H1 (cell line): ENCODE results near the gene ZBTB46. TPM values are rescaled to one million over a fixed set of nuclear protein-coding genes. Genes with fewer than 3 reads are reported as not detected.

Source experiments
- CTCF ChIA-PET: fragments of 300-600 bp; sonication (Branson Sonifier 250); formaldehyde crosslinking; loops from one replicate; lab custom pipeline; 2021; ENCODE audit not compliant: partially characterized antibody; lab: Charles Lee
- POLR2A ChIA-PET: fragments of 300-600 bp; sonication (Branson Sonifier 250); formaldehyde crosslinking; loops from one replicate; lab custom pipeline; 2021; ENCODE audit warnings: inconsistent platforms; ENCODE audit not compliant: partially characterized antibody; lab: Charles Lee
- DNase-seq, 2 experiments: peaks; one replicate each; pipeline versions ENCODE4 v3.0.0 to v3.0.0-alpha.2; 2010 to 2022; ENCODE audit warnings: low spot score in 2 of 2, low read depth in 1 of 2, mixed read lengths in 1 of 2
- FAIRE-seq: peaks from 2 replicates; lab custom pipeline; 2011; peaks lifted over from hg19 to GRCh38; lab: Jason Lieb, UNC
- H2AFZ ChIP-seq: 2 replicates; pipeline ENCODE4 v1.8.1; 2012; ENCODE audit warnings: low read length, inconsistent platforms
- H2AK5ac ChIP-seq: 2 replicates; pipeline ENCODE4 v1.6.1; 2013; ENCODE audit warnings: low read depth, low read length
- H2BK120ac ChIP-seq: replicated peaks from 2 replicates; pipeline ENCODE3; 2013; ENCODE audit warnings: low read depth, low read length, inconsistent platforms
- H2BK12ac ChIP-seq: 2 replicates; pipeline ENCODE4 v1.6.1; 2013; ENCODE audit warnings: low read depth, low read length
- H2BK15ac ChIP-seq: 2 replicates; pipeline ENCODE4 v1.6.1; 2013; ENCODE audit warnings: low read length
- H2BK20ac ChIP-seq: 2 replicates; pipeline ENCODE4 v1.6.1; 2013; ENCODE audit warnings: low read length
- H2BK5ac ChIP-seq: 2 replicates; pipeline ENCODE4 v1.6.1; 2013; ENCODE audit warnings: low read depth, low read length
- H3K14ac ChIP-seq: 2 replicates; pipeline ENCODE4 v1.6.1; 2013; ENCODE audit warnings: inconsistent platforms; ENCODE audit not compliant: insufficient read length
- H3K18ac ChIP-seq: 2 replicates; pipeline ENCODE4 v1.6.1; 2013; ENCODE audit warnings: low read length; ENCODE audit errors: extremely low read depth
- H3K23ac ChIP-seq: 2 replicates; pipeline ENCODE4 v1.6.1; 2013; ENCODE audit warnings: inconsistent platforms; ENCODE audit not compliant: insufficient read length
- H3K23me2 ChIP-seq: 2 replicates; pipeline ENCODE4 v1.6.1; 2013; ENCODE audit warnings: low read depth, low read length
- H3K27ac ChIP-seq: 2 replicates; pipeline ENCODE4 v1.6.1; 2011; ENCODE audit warnings: low read depth, low read length, inconsistent platforms
- H3K27me3 ChIP-seq, 4 experiments: replicated peaks in 1 of 4; 1 replicate in 1 of 4; 2 replicates in 3 of 4; pipeline versions ENCODE4 v1.6.1 to v1.8.1; 2011 to 2013; ENCODE audit warnings: low read length in 3 of 4, mild to moderate bottlenecking in 3 of 4, inconsistent platforms in 2 of 4, mixed read lengths in 2 of 4, moderate library complexity in 1 of 4; ENCODE audit not compliant: control insufficient read depth in 3 of 4, insufficient read depth in 3 of 4; ENCODE audit errors: extremely low read depth in 1 of 4
- H3K36me3 ChIP-seq, 4 experiments: 2 replicates each; pipeline versions ENCODE4 v1.6.1 to v1.8.1; 2011 to 2013; ENCODE audit warnings: mild to moderate bottlenecking in 4 of 4, low read length in 3 of 4, moderate library complexity in 2 of 4, control low read depth in 1 of 4, inconsistent platforms in 1 of 4; ENCODE audit not compliant: insufficient read depth in 4 of 4, control insufficient read depth in 2 of 4
- H3K4ac ChIP-seq: replicated peaks from 2 replicates; pipeline ENCODE3; 2013; ENCODE audit warnings: low read length, low read depth, mixed read lengths, inconsistent platforms; ENCODE audit not compliant: insufficient read length
- H3K4me1 ChIP-seq, 4 experiments: replicated peaks in 1 of 4; 1 replicate in 1 of 4; 2 replicates in 3 of 4; pipeline versions ENCODE4 v1.6.1 to v1.8.1; 2011 to 2013; ENCODE audit warnings: low read length in 3 of 4, inconsistent platforms in 2 of 4, mixed read lengths in 1 of 4; ENCODE audit not compliant: insufficient read depth in 4 of 4, control insufficient read depth in 3 of 4
- H3K4me2 ChIP-seq, 2 experiments: 2 replicates each; pipeline versions ENCODE4 v1.6.1 to v1.8.1; 2011 to 2013; ENCODE audit warnings: low read depth in 2 of 2, low read length in 2 of 2, control low read depth in 1 of 2, inconsistent platforms in 1 of 2, mild to moderate bottlenecking in 1 of 2; ENCODE audit not compliant: insufficient read depth in 1 of 2
- H3K4me3 ChIP-seq, 4 experiments: fragments of 200-600, 300-600 bp in 1 of 4; sonication (generic), shearing (Covaris generic), sonication (Bioruptor Twin) in 1 of 4; 2 replicates each; pipeline versions ENCODE4 v1.5.1 to v1.8.1; 2011 to 2016; ENCODE audit warnings: low read length in 4 of 4, low read depth in 3 of 4, control low read depth in 2 of 4, inconsistent platforms in 2 of 4, mild to moderate bottlenecking in 2 of 4, mixed read lengths in 1 of 4, moderate library complexity in 1 of 4; ENCODE audit not compliant: insufficient read depth in 2 of 4; ENCODE audit errors: extremely low read depth in 1 of 4
- H3K56ac ChIP-seq: replicated peaks from 2 replicates; pipeline ENCODE3; 2013; ENCODE audit warnings: low read depth, mild to moderate bottlenecking, mixed read lengths, low read length, inconsistent platforms; ENCODE audit not compliant: insufficient read length
- H3K79me1 ChIP-seq: 2 replicates; pipeline ENCODE4 v1.6.1; 2013; ENCODE audit warnings: low read depth, low read length, control low read depth
- H3K79me2 ChIP-seq, 2 experiments: 2 replicates each; pipeline versions ENCODE4 v1.6.1 to v1.8.1; 2012 to 2013; ENCODE audit warnings: low read length in 2 of 2, mild to moderate bottlenecking in 2 of 2, inconsistent platforms in 1 of 2; ENCODE audit not compliant: insufficient read depth in 2 of 2, control insufficient read depth in 1 of 2
- H3K9ac ChIP-seq, 4 experiments: replicated peaks in 1 of 4; 1 replicate in 1 of 4; 2 replicates in 3 of 4; pipeline versions ENCODE4 v1.6.1 to v1.8.1; 2011 to 2013; ENCODE audit warnings: low read depth in 3 of 4, low read length in 3 of 4, control low read depth in 2 of 4, mild to moderate bottlenecking in 2 of 4, moderate library complexity in 2 of 4, inconsistent platforms in 1 of 4; ENCODE audit errors: extremely low read depth in 1 of 4
- H3K9me3 ChIP-seq, 2 experiments: 2 replicates each; pipeline versions ENCODE4 v1.6.1 to v1.8.1; 2012 to 2013; ENCODE audit warnings: mild to moderate bottlenecking in 2 of 2, moderate library complexity in 2 of 2, control low read depth in 1 of 2, inconsistent platforms in 1 of 2, low read depth in 1 of 2, low read length in 1 of 2, mixed read lengths in 1 of 2; ENCODE audit not compliant: insufficient read depth in 2 of 2
- H4K20me1 ChIP-seq, 2 experiments: replicated peaks in 1 of 2; 2 replicates each; pipeline versions ENCODE3 to v1.8.1; 2011 to 2013; ENCODE audit warnings: inconsistent platforms in 2 of 2, low read length in 2 of 2, mild to moderate bottlenecking in 1 of 2; ENCODE audit not compliant: insufficient read depth in 2 of 2, control insufficient read depth in 1 of 2
- H4K5ac ChIP-seq: 2 replicates; pipeline ENCODE4 v1.6.1; 2013; ENCODE audit warnings: low read length, low read depth, mixed read lengths, inconsistent platforms; ENCODE audit not compliant: insufficient read length
- H4K8ac ChIP-seq: 2 replicates; pipeline ENCODE4 v1.8.0; 2013; ENCODE audit warnings: mild to moderate bottlenecking, moderate library complexity, low read length, inconsistent platforms; ENCODE audit not compliant: insufficient read depth; ENCODE audit errors: extremely low read depth
- H4K91ac ChIP-seq: replicated peaks from 2 replicates; pipeline ENCODE3; 2013; ENCODE audit warnings: low read length, mixed read lengths, inconsistent platforms; ENCODE audit not compliant: insufficient read length
- BCL11A ChIP-seq, 2 experiments: IDR thresholded peaks; one replicate each; pipeline ENCODE4 v1.6.1; 2011; ENCODE audit warnings: low read depth in 2 of 2, low read length in 2 of 2, mild to moderate bottlenecking in 2 of 2
- CHD1 ChIP-seq: IDR thresholded peaks from 2 replicates; pipeline ENCODE4 v1.6.1; 2012; ENCODE audit warnings: low read depth, low read length, improper control_type of control experiment
- FOSL1 ChIP-seq: IDR thresholded peaks from 2 replicates; pipeline ENCODE4 v1.6.1; 2011; ENCODE audit warnings: mild to moderate bottlenecking, low read depth, low read length, moderate library complexity; ENCODE audit not compliant: insufficient read depth
- HDAC2 ChIP-seq, 2 experiments: fragments of 300-600 bp in 1 of 2; sonication (generic) in 1 of 2; IDR thresholded peaks; 2 replicates each; pipeline ENCODE4 v1.6.1; 2011 to 2012; ENCODE audit warnings: low read depth in 2 of 2, low read length in 2 of 2, mild to moderate bottlenecking in 2 of 2, moderate library complexity in 2 of 2, borderline replicate concordance in 1 of 2, inconsistent platforms in 1 of 2
- HDAC6 ChIP-seq: IDR thresholded peaks from one replicate; pipeline ENCODE4 v1.7.1; 2012; ENCODE audit warnings: low read depth, mild to moderate bottlenecking, inconsistent platforms, low read length, moderate library complexity
- KDM1A ChIP-seq: fragments of 200-600, 300-600 bp; sonication (generic); IDR thresholded peaks from 2 replicates; pipeline ENCODE4 v1.7.1; 2016; ENCODE audit warnings: mild to moderate bottlenecking, low read length, borderline replicate concordance
- MAFK ChIP-seq: IDR thresholded peaks from 2 replicates; pipeline ENCODE4 v1.6.1; 2012; ENCODE audit warnings: low read depth, mild to moderate bottlenecking, improper control_type of control experiment, low read length
- POLR2AphosphoS5 ChIP-seq: IDR thresholded peaks from 2 replicates; pipeline ENCODE4 v1.6.1; 2011; ENCODE audit warnings: low read depth, low read length
- RBBP5 ChIP-seq: IDR thresholded peaks from 2 replicates; pipeline ENCODE4 v1.7.1; 2012; ENCODE audit warnings: low read depth, mild to moderate bottlenecking, inconsistent platforms, low read length, moderate library complexity, borderline replicate concordance
- SIN3A ChIP-seq, 2 experiments: IDR thresholded peaks in 1 of 2; conservative IDR thresholded peaks in 1 of 2; 2 replicates each; pipeline ENCODE4 v1.6.1; 2011 to 2012; ENCODE audit warnings: low read length in 2 of 2, improper control_type of control experiment in 1 of 2, low read depth in 1 of 2, mild to moderate bottlenecking in 1 of 2
- TCF12 ChIP-seq: IDR thresholded peaks from 2 replicates; pipeline ENCODE4 v1.6.1; 2011; ENCODE audit warnings: low read depth, mild to moderate bottlenecking, low read length
- WGBS, 2 experiments: shearing (Covaris generic) in 1 of 2; methylation state at CpG; one replicate each; pipeline versions ENCODE4 v1.1.6 to v1.1.7; 2013 to 2015; ENCODE audit warnings: low lambda C conversion rate in 2 of 2, mixed read lengths in 2 of 2, inconsistent platforms in 1 of 2, low coverage in 1 of 2, missing lambda C conversion rate in 1 of 2; ENCODE audit not compliant: insufficient replicate concordance in 2 of 2, insufficient coverage in 1 of 2, insufficient read length in 1 of 2; ENCODE audit errors: extremely low coverage in 1 of 2, missing lambda C conversion rate in 1 of 2; 5-methylcytosine and 5-hydroxymethylcytosine counted together
- polyA plus RNA-seq, 7 experiments: library from polyadenylated mRNA; depleted of rRNA in 3 of 7; stranded (reverse) in 5 of 7; unstranded in 2 of 7; fragments of >200 nt in 5 of 7; fragments of 200-250 nt in 2 of 7; gene quantifications; 1 replicate in 5 of 7; 2 replicates in 1 of 7; 4 replicates in 1 of 7; pipeline versions ENCODE4 v1.2.1 to v1.2.3, GENCODE V29; 2011 to 2013; ENCODE audit warnings: missing spikeins in 2 of 7, mixed read lengths in 2 of 7
- total RNA-seq: library from RNA; stranded (reverse); fragmentation: NEBNext Ultra II Directional; extraction: Animal tissue kit (Norgen Biotek cat#: 25700); gene quantifications from 2 replicates; pipeline ENCODE4 v1.2.1, GENCODE V29; 2021

The ZBTB46 gene
- total and polyA plus RNA-seq, 2 of the 8 experiments (the other 6 are each of a cell fraction or from before 2014, with no cell fraction given), result 6.4 to 22.4 TPM

DNA sequence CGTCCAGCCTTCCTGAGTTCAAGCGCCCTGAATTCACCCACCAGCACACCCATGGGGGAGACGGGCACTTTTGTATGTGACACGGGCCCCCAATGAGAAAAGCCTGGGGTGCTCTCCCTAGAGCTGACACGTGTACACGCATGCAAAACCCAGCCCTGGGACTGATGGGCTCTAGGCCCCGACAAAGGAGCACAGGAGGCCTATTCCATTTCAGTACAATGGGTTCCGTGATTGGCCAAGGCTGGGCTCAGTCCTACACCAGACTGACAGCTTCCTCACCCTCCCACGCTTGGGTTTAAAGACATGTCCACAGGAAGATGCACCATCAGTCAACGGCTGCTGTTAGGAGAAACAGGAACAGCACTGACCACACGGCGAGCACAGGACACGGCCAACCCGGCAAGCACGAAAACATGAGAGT, 8.8 kb downstream of the ZBTB46 start:
- H2BK120ac ChIP-seq, result no peak overlapping the region
- H4K20me1 ChIP-seq, result peaks cover 6 to 13% of the 10 kb centered on the region in 2 experiments
- 91% methylated on average over 14 of the region's 15 CpGs; no CpG with 5 or more reads in 1 of the 2 experiments for WGBS, 2 experiments
- no peak for TF ChIP-seq RBBP5
- no peak for TF ChIP-seq CHD1
- TF ChIP-seq SIN3A (conservative IDR thresholded peaks at IDR 0.05 in 1 of 2, IDR thresholded peaks at IDR 0.05 in 1 of 2; ENCODE audit: low read depth in 1 of 2, low read length in 2 of 2), result no peak
- no peak for TF ChIP-seq TCF12
- no peak for TF ChIP-seq FOSL1
- TF ChIP-seq BCL11A (IDR thresholded peaks at IDR 0.05; ENCODE audit: low read depth in 2 of 2, low read length in 2 of 2), result no peak
- no peak for TF ChIP-seq HDAC6
- no peak for TF ChIP-seq MAFK
- TF ChIP-seq POLR2AphosphoS5, result no peak
- no peak for TF ChIP-seq KDM1A
- TF ChIP-seq HDAC2 (IDR thresholded peaks at IDR 0.05; ENCODE audit: borderline replicate concordance in 1 of 2, low read depth in 2 of 2, low read length in 2 of 2), result no peak

More for the DNA sequence above, 8.8 kb downstream of the ZBTB46 start:
- CTCF ChIA-PET, result interaction anchor here (0.7 to 2.0 kb wide), 6 partner anchors 16 to 46 kb away, joined by 3 to 10 read pairs (median 3); partner anchors contain the start of gene TPD52L2
- Histone ChIP-seq H4K5ac (no peak overlapping the region), H3K79me2 (peaks cover 7 to 53% of the 10 kb centered on the region in 2 experiments), H3K27me3 (no peaks in the 10 kb centered on the region), H2AFZ (no peak overlapping the region), H3K36me3 (no peaks in the 10 kb centered on the region; a peak in 1 of 8 replicates), H4K91ac (no peak overlapping the region), H3K27ac (no peak overlapping the region), H3K9ac (no peak overlapping the region), H3K14ac (no peak overlapping the region), H3K23me2 (no peaks in the 10 kb centered on the region; the same call in 1 of the 2 replicates), H3K79me1 (peaks cover 18% of the 10 kb centered on the region), H3K4ac (no peak overlapping the region), H3K4me1 (peaks cover 0 to 1% (median 0%) of the 10 kb centered on the region in 4 experiments; a peak in 2 of 7 replicates), H2BK20ac (no peak overlapping the region), H2BK15ac (peak overlapping the region; percentile 6; the same call in 1 of the 2 replicates), H2AK5ac (no peak overlapping the region), H3K4me2 (no peak overlapping the region), H2BK12ac (no peak overlapping the region), H4K8ac (no peak overlapping the region), H3K23ac (no peak overlapping the region), H3K9me3 (no peaks in the 10 kb centered on the region), H3K4me3 (no peak overlapping the region), H2BK5ac (no peak overlapping the region; the same call in 1 of the 2 replicates), H3K56ac (no peak overlapping the region), H3K18ac (no peak overlapping the region)
- POLR2A ChIA-PET, result interaction anchor here (1.8 kb wide), 1 partner anchor 12 kb away, joined by 5 read pairs; no protein-coding TSS in a partner anchor
- no peak for FAIRE-seq
- DNase-seq, result no peak
